Measurements from ENCODE around the gene RFNG.

Gene RFNG

DNA sequence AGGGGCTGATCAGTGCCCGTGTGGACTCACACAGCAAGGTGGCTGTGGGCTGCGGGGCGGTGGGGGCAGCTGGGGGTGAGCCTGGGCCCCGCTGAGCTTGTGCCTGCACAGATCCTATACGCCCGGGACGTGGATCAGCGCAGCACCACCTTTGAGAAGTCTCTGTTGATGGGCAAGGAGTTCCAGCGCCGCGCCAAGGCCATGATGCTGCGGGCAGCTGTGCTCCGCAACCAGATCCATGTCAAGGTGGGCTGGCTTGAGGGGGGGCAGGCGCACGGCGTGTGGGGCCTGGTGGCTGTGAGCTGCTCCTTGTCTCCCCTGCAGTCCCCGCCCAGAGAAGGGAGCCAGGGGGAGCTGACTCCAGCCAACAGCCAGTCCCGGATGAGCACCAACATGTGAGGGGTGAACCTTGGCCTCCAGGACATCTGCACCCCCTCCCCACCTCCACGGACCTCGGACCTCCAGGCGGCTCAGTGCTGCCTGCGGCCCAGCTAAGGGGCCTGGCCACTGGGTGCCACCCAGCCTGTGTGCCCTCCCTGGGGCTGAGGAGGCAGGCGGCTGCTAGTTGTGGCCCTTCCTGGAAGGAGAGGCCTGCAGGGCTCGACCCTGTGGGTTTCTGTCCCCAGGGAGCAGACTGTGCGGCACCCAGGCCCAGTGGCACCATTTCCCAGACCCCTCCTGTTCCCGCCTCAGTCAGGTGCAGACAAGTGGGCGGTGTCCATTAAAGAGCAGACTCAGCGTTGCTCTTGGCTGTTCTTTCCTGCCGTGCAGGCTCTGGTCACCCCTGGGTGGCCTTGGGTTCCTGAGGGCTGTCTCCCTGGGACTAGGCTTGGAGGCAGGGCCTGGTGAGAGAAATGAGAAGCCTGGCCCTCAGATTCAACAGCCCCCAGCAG, 5.4 kb upstream of the RFNG start:
- no peak for DNase-seq

DNA sequence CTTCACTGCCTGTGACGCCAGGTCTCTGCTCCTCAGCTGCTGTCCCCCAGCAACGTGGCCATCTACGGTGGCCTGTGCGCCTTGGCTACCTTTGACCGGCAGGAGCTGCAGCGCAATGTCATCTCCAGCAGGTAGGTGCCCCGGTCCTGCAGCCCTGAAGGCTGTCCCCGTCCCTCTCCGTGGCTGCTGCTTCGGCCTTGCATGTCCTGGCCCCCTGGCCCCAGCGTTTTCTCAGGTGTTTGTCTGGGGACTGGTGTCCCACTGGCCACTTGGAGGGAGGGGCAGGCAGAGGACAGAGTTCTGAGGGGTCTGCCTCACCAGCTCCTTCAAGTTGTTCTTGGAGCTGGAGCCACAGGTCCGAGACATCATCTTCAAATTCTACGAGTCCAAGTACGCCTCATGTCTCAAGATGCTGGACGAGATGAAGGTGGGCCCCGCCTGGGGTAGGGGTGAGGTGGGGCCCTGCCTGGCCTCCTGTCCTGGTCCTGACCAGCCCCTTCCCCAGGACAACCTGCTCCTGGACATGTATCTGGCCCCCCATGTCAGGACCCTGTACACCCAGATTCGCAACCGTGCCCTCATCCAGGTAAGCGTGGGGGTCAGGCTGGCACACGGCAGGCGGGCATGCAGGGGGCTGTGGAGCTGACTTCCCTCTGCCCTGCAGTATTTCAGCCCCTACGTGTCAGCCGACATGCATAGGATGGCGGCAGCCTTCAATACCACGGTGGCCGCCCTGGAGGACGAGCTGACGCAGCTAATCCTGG, 4.5 kb upstream of the RFNG start:
- DNase-seq, result no peak

DNA sequence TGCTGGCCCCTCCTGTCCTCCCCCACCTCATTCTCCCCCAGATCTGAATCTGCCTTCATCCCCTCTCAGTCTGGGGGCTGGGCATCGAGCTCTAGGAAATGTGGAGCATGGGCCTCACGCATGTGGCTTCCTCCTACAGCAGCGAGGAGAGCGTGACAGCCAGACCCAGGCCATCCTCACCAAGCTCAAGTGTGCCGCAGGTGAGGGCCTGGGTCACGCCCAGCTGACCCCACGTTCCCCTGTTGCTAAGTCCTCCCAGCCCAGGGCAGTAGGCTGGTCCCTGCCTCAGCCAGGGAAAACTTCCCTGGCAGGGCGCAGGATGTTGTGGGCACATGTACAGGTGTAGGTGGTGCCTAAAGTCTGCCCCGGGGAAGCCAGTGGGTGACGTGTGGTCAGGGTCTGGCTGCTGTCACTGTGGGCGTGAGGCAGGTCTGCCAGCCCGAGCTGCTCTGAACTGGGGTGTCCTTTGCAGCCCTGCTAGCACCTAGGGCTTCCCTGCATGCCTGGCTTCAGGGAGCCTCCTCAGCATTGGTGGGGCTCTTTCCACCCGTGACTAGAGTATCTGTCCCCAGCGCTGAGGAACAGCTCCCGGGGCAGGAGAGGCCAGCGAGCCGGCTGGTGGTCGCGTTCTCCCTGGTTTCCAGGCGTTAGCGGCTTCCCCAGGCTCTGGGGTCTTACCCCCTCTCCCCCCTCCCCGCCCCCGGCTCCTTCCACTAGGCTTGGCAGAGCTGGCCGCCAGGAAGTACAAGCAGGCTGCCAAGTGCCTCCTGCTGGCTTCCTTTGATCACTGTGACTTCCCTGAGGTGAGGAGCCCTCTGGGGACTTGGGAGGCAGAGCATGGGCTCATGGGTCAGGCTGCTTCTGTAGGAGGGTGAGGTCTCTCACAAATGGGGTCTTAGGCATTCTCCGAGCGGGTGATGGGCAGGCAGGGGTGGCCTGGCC, 3.7 kb upstream of the RFNG start:
- no peak for DNase-seq

DNA sequence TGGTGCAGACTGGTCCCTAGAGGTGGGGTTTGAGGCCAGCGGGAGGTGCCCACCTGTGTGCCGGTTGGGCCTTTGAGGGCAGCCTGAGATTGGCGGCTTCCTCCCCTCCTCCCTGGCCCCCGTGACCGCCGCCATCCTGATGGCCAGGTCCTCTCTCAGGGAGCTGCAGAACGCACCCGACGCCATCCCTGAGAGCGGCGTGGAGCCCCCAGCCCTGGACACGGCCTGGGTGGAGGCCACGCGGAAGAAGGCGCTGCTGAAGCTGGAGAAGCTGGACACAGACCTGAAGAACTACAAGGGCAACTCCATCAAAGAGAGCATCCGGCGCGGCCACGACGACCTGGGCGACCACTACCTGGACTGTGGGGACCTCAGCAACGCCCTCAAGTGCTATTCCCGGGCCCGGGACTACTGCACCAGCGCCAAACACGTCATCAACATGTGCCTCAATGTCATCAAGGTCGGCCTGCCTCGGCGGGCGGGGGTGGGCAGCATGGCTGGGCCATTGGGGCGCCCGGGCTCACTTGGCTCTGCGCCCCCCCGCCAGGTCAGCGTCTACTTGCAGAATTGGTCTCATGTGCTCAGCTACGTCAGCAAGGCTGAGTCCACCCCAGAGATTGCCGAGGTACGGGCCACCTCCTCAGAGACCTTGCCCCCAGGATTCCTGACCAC, 2.9 kb upstream of the RFNG start:
- no peak for DNase-seq

DNA sequence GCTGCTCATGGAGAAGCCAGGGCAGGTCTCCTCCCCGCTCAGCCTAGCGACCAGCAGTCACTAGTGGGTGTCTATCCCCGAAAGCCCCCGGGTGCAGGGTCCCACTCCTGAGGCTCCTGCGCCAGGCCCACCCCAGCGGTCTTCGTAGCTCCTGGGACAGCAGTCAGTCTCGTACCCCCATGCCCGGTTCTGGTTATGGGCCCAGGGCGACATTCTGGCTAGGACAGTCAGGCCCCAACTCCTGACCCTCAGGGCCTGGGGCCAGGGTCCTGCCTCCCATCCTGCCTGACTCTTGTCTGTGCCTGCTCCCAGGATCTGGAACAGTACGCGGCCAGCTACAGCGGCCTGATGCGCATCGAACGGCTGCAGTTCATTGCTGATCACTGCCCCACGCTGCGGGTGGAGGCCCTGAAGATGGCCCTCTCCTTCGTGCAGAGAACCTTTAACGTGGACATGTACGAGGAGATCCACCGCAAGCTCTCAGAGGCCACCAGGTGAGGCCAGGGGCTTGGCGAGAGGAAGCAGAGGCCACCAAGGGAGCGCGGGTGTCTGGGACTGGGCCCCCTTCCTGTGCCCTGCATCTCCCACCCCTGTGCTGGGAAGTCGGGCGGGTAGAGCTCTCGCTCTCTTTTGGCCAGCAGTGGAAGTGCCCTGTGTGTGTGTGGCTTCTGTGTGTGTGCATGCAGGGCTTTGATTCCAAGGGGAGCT, 2.1 kb upstream of the RFNG start:
- DNase-seq, result no peak

DNA sequence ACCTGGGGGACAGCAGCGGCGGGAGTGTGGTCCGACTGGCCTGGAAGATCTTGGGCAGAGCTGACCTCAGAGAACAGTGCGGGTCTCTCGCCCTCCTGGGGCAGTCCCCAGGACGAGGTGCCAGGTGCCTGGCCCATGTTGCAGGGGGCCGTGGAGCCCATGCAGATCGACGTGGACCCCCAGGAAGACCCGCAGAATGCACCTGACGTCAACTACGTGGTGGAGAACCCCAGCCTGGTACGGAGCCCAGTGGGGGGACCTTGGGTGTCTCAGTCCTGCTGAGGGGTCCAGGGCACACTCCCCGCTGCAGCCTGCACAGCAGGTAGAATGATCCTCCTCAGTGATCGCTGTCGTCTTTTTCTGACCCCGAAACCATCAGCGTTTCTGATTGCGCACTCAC, 1.5 kb upstream of the RFNG start:
- DNase-seq, result no peak

GRCh38 chr17:82052638-82053059, 1.0 kb upstream of the RFNG start:
- no peak for DNase-seq

DNA sequence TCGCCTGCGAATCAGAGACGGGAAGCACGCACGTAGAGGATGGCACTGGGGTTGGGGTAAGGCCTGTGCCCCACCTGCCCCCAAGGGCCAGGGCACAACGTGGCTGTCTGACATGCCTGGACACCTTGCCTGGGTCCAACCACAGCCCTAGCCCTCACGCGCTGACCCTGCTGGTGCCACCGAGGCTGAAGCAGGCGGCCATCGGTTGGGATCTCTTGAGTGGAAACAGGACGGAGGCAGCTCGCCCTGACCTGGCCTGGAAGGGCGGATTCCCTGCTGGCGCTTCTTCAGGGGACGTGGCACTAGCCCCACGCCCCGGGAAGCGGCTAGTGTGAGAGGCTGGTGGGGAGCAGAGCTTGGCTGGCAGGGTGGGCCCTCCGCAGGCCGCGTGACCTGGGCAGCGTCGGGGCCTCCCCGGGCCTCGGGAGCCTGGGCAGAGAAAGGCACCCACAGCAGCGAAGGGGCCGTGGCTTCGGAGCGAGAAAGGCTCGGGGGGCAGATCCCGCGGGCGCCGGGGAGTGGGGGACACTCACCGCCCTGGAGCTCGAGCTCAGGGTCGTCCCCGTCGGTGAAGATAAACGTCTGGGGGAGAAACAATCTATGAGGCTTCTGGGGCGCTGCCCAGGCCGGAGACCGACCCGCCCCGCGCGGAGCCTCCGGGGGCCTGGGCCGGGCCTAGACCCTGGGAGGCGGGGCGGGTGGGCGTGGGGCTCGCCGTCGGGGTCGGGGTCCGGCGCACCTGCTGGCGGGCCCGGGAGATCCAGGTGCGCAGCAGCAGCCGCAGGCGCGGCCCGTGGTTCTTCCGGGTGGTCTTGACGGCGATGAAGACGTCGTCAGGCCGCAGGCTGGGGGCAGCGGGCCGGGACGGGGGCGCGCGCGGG, 610 bp downstream of the RFNG start:
- no peak for DNase-seq

GRCh38 chr17:82050152-82050760, 1.4 kb downstream of the RFNG start:
- DNase-seq, result no peak

- DNase-seq, result no peak
Measured at GRCh38 chr17:82049521-82049971, 2.1 kb downstream of the RFNG start.

- DNase-seq, result no peak
Measured at GRCh38 chr17:82049106-82049505, 2.5 kb downstream of the RFNG start.

GRCh38 chr17:82048571-82048971, 3.0 kb downstream of the RFNG start:
- DNase-seq, result no peak

DNA sequence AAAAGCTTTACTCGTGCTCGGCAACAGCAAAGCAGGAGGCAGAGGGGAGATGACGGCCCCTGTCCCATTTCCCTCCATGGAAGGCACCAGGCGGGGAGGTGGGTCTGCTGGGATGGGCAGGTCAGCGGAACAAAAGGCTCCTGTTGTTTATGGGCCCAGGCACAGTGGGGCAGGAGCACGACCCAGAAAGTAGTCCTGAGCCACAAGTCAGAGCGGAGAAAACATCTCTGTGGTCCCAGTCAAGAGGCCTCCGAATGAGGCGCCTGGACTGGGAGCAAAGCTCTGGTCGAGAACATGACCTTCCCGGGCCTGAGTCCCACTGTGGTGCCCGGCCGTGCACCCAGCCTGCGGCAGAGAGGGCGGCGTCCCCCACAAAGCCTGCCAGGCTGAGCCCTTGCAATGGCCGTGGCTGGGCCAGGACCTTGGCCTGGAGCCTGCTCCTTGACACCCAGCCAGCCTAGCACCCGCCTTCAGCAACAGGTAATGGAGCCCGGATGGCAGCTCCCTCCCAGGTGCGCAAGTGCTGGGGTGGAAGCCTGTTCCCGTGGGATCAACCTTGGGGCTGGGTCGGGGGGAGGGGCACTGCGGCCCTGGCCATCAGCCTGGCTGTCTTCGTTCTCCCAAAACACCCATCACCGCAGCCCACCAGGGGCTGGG, 3.6 kb downstream of the RFNG start:
- DNase-seq, result no peak

DNA sequence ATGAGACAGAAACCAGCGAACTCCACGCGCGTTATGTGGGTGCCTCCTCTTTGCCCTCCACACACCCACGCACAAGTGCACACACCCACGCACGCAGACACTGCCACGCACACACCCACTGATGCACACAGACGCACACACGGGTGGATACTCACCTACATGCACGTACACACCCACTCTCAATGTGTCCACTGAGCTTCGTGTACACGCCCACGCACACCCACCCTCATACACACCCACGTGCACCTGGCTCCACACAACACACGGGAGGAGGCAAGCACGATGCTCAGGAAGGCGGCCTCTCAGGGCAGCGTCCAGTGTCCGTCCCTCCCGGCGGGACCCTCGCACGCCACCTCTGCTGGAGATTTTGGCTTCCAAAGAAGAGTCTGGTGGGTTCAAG, 4.2 kb downstream of the RFNG start:
- DNase-seq, result no peak

- no peak for DNase-seq
Measured at GRCh38 chr17:82046903-82047302, 4.7 kb downstream of the RFNG start.

DNA sequence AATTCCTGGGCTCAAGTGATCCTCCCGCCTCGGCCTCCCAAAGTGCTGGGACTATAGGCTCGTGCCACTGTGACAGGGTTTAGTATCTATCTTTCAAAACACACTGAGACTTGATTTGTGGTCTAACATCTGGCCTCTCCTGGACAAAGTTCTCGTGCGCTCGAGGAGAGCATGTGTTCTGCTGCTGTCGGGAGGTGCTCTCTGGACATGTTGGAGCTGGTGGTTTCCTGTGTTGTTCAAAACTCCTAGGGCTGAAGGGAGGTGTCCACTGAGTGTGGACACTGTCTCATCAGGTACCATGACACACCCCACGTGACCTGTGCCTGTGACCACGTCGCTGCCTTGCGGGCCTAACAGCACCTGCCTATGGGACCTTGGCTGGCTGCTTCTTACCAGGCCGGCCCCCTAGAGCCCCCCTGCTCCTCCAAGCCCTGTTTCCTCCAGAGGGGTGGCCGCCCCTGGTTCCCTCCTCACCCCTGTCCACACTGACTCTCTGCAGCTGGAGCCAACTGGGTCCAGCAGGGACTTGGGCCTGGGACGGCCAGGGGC, 5.6 kb downstream of the RFNG start:
- no peak for DNase-seq

- DNase-seq, result no peak
Measured at GRCh38 chr17:82043507-82043906, 8.1 kb downstream of the RFNG start.

GRCh38 chr17:82042649-82043048, 9.0 kb downstream of the RFNG start:
- no peak for DNase-seq

DNA sequence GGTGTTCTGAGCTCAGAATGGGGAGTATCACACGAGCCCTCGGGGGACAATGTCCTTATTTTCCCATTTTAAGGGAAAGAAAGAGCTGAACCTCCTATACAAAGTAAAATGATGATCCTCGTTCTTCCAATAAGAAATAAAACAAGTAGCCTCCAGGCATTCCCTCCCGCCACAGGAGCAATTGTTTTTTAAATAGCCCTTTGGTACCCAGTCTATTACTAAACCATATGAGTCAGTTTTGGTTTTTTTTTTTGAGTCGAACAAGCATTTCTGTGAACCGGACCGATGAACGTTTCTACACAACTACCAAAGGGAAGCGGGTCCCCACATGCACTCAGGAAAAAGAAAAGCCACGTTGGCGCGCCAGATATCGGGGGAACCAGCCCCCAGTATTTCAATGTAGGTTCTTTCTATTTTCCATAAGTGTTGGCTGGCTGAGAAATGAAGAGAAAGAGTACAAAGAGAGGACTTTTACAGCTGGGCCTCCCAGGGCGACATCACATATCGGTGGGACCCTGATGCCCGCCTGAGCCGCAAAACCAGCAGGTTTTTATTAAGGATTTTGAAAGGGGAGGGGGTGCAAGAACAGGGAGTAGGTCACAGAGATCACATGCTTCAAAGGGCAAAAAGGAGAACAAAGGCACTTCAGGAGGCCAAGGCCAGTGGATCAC, 10.3 kb downstream of the RFNG start:
- no peak for DNase-seq

All from fibroblast of upper back skin (primary cell).